WTC11 (cell line): ENCODE data around the gene FBXL7. TPM values are rescaled to one million over a fixed set of nuclear protein-coding genes. Genes with fewer than 3 reads are reported as not detected.

ENCODE experiments used
- ATAC-seq: fragments of 200-7000 bp; cut with Tn5 transposase; 2 replicates; pipeline ENCODE4 v1.10.0; 2021; ENCODE audit warnings: mild to moderate bottlenecking, moderate library complexity
- CTCF ChIA-PET: fragments of 300-600 bp; sonication (Branson Sonifier 250); formaldehyde crosslinking; loops from one replicate; lab custom pipeline; 2021; ENCODE audit warnings: antibody characterized with exemption; lab: Charles Lee
- POLR2A ChIA-PET: fragments of 350-600 bp; sonication (Branson Sonifier 250); formaldehyde crosslinking; loops from one replicate; lab custom pipeline; 2021; ENCODE audit warnings: antibody characterized with exemption; lab: Charles Lee
- DNase-seq: peaks from one replicate; pipeline ENCODE4 v3.0.0; 2021; ENCODE audit warnings: low spot score
- H3K27ac Mint-ChIP-seq: 2 replicates; pipeline ENCODE4 v1.8.0; 2021; ENCODE audit warnings: mixed read lengths
- H3K27me3 Mint-ChIP-seq: 2 replicates; pipeline ENCODE4 v1.8.0; 2021; ENCODE audit warnings: low read depth, mild to moderate bottlenecking, moderate library complexity, mixed read lengths
- H3K36me3 Mint-ChIP-seq: 2 replicates; pipeline ENCODE4 v1.8.0; 2021; ENCODE audit warnings: mixed read lengths
- H3K4me1 Mint-ChIP-seq: 2 replicates; pipeline ENCODE4 v1.8.0; 2022; ENCODE audit warnings: mixed read lengths
- H3K4me3 Mint-ChIP-seq: 2 replicates; pipeline ENCODE4 v1.8.0; 2021; ENCODE audit warnings: mild to moderate bottlenecking, moderate library complexity, mixed read lengths
- H3K9me3 Mint-ChIP-seq: 2 replicates; pipeline ENCODE4 v1.8.0; 2021; ENCODE audit warnings: mixed read lengths
- CREB1 ChIP-seq: sonication (generic); formaldehyde crosslinking; IDR thresholded peaks from 2 replicates; pipeline ENCODE4 v1.8.0; 2023; ENCODE audit warnings: mild to moderate bottlenecking, missing genetic modification reagents
- FOXK1 ChIP-seq: sonication (generic); formaldehyde crosslinking; IDR thresholded peaks from 2 replicates; pipeline ENCODE4 v1.8.0; 2022; ENCODE audit warnings: mild to moderate bottlenecking, moderate library complexity, missing genetic modification reagents
- FOXP1 ChIP-seq: sonication (generic); formaldehyde crosslinking; IDR thresholded peaks from 2 replicates; pipeline ENCODE4 v1.8.0; 2022; ENCODE audit warnings: missing genetic modification reagents, mild to moderate bottlenecking, moderate library complexity, borderline replicate concordance
- JUN ChIP-seq: sonication (generic); formaldehyde crosslinking; IDR thresholded peaks from 2 replicates; pipeline ENCODE4 v1.8.0; 2023; ENCODE audit warnings: mild to moderate bottlenecking, missing genetic modification reagents
- NR1H2 ChIP-seq: sonication (generic); formaldehyde crosslinking; IDR thresholded peaks from 2 replicates; pipeline ENCODE4 v1.9.0; 2021; ENCODE audit warnings: mild to moderate bottlenecking, moderate library complexity, missing genetic modification reagents
- ZNF121 ChIP-seq: sonication (generic); formaldehyde crosslinking; IDR thresholded peaks from 2 replicates; pipeline ENCODE4 v1.8.0; 2023; ENCODE audit warnings: missing genetic modification reagents
- ZNF263 ChIP-seq: sonication (generic); formaldehyde crosslinking; IDR thresholded peaks from 2 replicates; pipeline ENCODE4 v1.8.1; 2022; ENCODE audit warnings: low read depth, mild to moderate bottlenecking, moderate library complexity, missing genetic modification reagents
- ZNF317 ChIP-seq: sonication (generic); formaldehyde crosslinking; IDR thresholded peaks from 2 replicates; pipeline ENCODE4 v1.8.1; 2023; ENCODE audit warnings: low read depth, mild to moderate bottlenecking, moderate library complexity, missing genetic modification reagents, borderline replicate concordance
- ZNF416 ChIP-seq: fragments of 250-450 bp; sonication (Bioruptor Pico); IDR thresholded peaks from 2 replicates; pipeline ENCODE4 v1.9.0; 2021; ENCODE audit warnings: mild to moderate bottlenecking, inconsistent platforms
- ZNF423 ChIP-seq: fragments of 250-450 bp; sonication (Bioruptor Pico); IDR thresholded peaks from 2 replicates; pipeline ENCODE4 v2.1.2; 2022; ENCODE audit warnings: mild to moderate bottlenecking, moderate library complexity
- total RNA-seq: library from RNA; stranded (reverse); gene quantifications from 3 replicates; pipeline ENCODE4 v1.2.3, GENCODE V29; 2021
- TF ChIP-seq, protein P1 (sequence below): fragments of 250-450 bp; sonication (Bioruptor Pico); IDR thresholded peaks from 2 replicates; pipeline ENCODE4 v1.9.0; 2021; ENCODE audit warnings: moderate library complexity, mild to moderate bottlenecking, inconsistent platforms, borderline replicate concordance
- TF ChIP-seq, protein P2 (sequence below): sonication (generic); formaldehyde crosslinking; IDR thresholded peaks from 2 replicates; pipeline ENCODE4 v1.8.1; 2022; ENCODE audit warnings: mild to moderate bottlenecking, missing genetic modification reagents, moderate library complexity, borderline replicate concordance
- TF ChIP-seq, protein P3 (sequence below): fragments of 200-600 bp; IDR thresholded peaks from 2 replicates; pipeline ENCODE4 v1.8.0; 2022; ENCODE audit warnings: antibody characterized with exemption
- TF ChIP-seq, protein P4 (sequence below): sonication (generic); formaldehyde crosslinking; IDR thresholded peaks from 2 replicates; pipeline ENCODE4 v1.8.1; 2022; ENCODE audit warnings: low read depth, mild to moderate bottlenecking, moderate library complexity, missing genetic modification reagents, borderline replicate concordance
- TF ChIP-seq, protein P5 (sequence below): fragments of 250-450 bp; sonication (Bioruptor Pico); IDR thresholded peaks from 2 replicates; pipeline ENCODE4 v1.9.0; 2021; ENCODE audit warnings: mild to moderate bottlenecking
- TF ChIP-seq, protein P6 (sequence below): sonication (generic); formaldehyde crosslinking; IDR thresholded peaks from 2 replicates; pipeline ENCODE4 v1.8.1; 2023; ENCODE audit warnings: mild to moderate bottlenecking, missing genetic modification reagents, borderline replicate concordance
- TF ChIP-seq, protein P7 (sequence below): fragments of 250-450 bp; sonication (Bioruptor Pico); conservative IDR thresholded peaks from 2 replicates; pipeline ENCODE4 v1.9.0; 2021; ENCODE audit warnings: mild to moderate bottlenecking
- TF ChIP-seq, protein P8 (sequence below): sonication (generic); formaldehyde crosslinking; IDR thresholded peaks from 2 replicates; pipeline ENCODE4 v1.8.0; 2023; ENCODE audit warnings: mild to moderate bottlenecking, missing genetic modification reagents

The FBXL7 gene
- total RNA-seq, 1 experiment from 2014 or later = 13.8 TPM

DNA sequence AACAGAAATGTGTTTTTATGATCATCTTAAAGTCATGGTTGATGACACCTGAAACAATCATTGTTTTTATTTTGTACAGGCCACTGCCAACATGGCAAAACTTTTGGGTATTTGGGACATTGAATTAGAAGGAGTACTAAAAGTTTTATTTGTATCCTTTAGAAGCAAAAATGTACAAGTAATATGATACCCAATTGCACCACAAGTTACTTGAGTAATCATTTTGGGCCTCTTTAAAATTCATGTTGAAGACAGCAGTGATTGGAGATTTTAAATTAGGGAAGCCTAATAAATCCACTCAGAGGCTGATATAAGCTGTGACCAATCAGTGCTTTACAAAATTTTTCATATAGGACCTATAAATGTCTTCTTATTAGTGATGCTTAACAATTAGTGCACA lies 466.7 kb downstream of the FBXL7 start:
- ATAC-seq (no peak), DNase-seq (no peak)
- ChIA-PET CTCF (no interaction called here), POLR2A (interaction anchor here (0.6 kb wide), 1 partner anchor 42 kb away, joined by 4 read pairs; no protein-coding TSS in a partner anchor)
- Mint-ChIP-seq H3K9me3 (no peaks in the 10 kb centered on the region), H3K27me3 (no peaks in the 10 kb centered on the region), H3K27ac (no peak overlapping the region), H3K4me1 (no peaks in the 10 kb centered on the region), H3K4me3 (no peak overlapping the region), H3K36me3 (no peaks in the 10 kb centered on the region)
- TF ChIP-seq CREB1 (CRISPR knock-in tag) (no peak), FOXP1 (CRISPR knock-in tag) (no peak), JUN (no peak), NR1H2 (CRISPR knock-in tag) (no peak), ZNF423 (CRISPR knock-in tag) (no peak), ZNF263 (CRISPR knock-in tag) (no peak)

DNA sequence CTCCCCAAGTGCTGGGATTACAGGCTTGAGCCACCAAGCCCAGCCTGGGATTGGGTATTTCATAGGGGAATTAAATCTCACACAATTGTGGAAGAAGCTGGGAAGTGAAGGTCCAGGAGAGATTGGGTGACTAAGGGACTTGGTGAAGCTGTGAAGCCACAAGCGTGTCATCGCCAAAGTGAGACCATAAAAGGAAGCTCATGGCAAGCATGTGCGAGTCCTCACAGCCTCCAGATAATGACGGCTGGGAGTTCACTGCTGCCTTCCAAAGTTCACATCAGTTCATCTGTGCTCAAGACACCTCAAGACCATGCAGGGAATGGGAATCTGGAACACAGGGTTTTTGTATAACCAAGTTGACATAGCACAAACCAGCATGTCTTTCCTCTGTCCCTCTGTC lies 469.0 kb downstream of the FBXL7 start:
- H3K27me3 Mint-ChIP-seq = no peaks in the 10 kb centered on the region
- H3K27ac Mint-ChIP-seq = no peak overlapping the region
- no peaks in the 10 kb centered on the region for H3K36me3 Mint-ChIP-seq
- no peaks in the 10 kb centered on the region for H3K9me3 Mint-ChIP-seq
- ChIA-PET CTCF (no interaction called here), POLR2A (no interaction called here)
- no peaks in the 10 kb centered on the region for H3K4me1 Mint-ChIP-seq
- no peak overlapping the region for H3K4me3 Mint-ChIP-seq
- DNase-seq (no peak), ATAC-seq (no peak)
- TF ChIP-seq ZNF121 (CRISPR knock-in tag) = no peak
- TF ChIP-seq, protein P1, sequence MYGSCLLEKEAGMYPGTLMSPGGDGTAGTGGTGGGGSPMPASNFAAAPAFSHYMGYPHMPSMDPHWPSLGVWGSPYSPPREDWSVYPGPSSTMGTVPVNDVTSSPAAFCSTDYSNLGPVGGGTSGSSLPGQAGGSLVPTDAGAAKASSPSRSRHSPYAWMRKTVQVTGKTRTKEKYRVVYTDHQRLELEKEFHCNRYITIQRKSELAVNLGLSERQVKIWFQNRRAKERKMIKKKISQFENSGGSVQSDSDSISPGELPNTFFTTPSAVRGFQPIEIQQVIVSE = no peak
- TF ChIP-seq, protein P2, sequence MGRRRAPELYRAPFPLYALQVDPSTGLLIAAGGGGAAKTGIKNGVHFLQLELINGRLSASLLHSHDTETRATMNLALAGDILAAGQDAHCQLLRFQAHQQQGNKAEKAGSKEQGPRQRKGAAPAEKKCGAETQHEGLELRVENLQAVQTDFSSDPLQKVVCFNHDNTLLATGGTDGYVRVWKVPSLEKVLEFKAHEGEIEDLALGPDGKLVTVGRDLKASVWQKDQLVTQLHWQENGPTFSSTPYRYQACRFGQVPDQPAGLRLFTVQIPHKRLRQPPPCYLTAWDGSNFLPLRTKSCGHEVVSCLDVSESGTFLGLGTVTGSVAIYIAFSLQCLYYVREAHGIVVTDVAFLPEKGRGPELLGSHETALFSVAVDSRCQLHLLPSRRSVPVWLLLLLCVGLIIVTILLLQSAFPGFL (CRISPR knock-in tag) = no peak
- no peak for TF ChIP-seq FOXK1 (CRISPR knock-in tag)

DNA sequence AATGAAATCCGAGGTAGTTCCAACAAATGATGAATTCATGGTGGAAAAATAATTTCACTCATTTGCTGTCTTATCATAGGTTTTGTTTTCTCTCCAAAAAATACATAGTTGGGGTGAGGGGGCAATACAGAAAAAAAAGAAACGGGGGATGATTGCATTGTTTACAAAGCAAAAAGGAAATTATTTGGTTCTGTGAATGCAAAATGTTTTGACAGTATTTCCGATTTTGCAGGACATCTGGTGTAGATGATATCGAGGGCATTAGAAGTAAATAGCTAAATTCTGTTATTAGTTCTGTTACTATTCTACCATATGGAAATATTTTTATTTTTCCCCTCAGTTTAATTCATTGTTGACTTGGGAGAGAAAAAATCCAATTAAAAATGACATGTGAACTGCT lies 477.9 kb downstream of the FBXL7 start:
- ChIA-PET POLR2A (no interaction called here), CTCF (no interaction called here)
- no peaks in the 10 kb centered on the region for H3K36me3 Mint-ChIP-seq
- H3K4me1 Mint-ChIP-seq = no peaks in the 10 kb centered on the region
- H3K27me3 Mint-ChIP-seq = no peaks in the 10 kb centered on the region
- H3K27ac Mint-ChIP-seq = no peak overlapping the region
- H3K9me3 Mint-ChIP-seq = peaks cover 5% of the 10 kb centered on the region; the same call in 1 of the 2 replicates
- no peak overlapping the region for H3K4me3 Mint-ChIP-seq
- ATAC-seq (no peak), DNase-seq (no peak)
- TF ChIP-seq, protein P3, sequence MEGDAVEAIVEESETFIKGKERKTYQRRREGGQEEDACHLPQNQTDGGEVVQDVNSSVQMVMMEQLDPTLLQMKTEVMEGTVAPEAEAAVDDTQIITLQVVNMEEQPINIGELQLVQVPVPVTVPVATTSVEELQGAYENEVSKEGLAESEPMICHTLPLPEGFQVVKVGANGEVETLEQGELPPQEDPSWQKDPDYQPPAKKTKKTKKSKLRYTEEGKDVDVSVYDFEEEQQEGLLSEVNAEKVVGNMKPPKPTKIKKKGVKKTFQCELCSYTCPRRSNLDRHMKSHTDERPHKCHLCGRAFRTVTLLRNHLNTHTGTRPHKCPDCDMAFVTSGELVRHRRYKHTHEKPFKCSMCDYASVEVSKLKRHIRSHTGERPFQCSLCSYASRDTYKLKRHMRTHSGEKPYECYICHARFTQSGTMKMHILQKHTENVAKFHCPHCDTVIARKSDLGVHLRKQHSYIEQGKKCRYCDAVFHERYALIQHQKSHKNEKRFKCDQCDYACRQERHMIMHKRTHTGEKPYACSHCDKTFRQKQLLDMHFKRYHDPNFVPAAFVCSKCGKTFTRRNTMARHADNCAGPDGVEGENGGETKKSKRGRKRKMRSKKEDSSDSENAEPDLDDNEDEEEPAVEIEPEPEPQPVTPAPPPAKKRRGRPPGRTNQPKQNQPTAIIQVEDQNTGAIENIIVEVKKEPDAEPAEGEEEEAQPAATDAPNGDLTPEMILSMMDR = no peak
- TF ChIP-seq, protein P4, sequence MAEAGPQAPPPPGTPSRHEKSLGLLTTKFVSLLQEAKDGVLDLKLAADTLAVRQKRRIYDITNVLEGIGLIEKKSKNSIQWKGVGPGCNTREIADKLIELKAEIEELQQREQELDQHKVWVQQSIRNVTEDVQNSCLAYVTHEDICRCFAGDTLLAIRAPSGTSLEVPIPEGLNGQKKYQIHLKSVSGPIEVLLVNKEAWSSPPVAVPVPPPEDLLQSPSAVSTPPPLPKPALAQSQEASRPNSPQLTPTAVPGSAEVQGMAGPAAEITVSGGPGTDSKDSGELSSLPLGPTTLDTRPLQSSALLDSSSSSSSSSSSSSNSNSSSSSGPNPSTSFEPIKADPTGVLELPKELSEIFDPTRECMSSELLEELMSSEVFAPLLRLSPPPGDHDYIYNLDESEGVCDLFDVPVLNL (CRISPR knock-in tag) = no peak
- TF ChIP-seq, protein P5, sequence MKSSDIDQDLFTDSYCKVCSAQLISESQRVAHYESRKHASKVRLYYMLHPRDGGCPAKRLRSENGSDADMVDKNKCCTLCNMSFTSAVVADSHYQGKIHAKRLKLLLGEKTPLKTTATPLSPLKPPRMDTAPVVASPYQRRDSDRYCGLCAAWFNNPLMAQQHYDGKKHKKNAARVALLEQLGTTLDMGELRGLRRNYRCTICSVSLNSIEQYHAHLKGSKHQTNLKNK (CRISPR knock-in tag) = no peak
- TF ChIP-seq, protein P6, sequence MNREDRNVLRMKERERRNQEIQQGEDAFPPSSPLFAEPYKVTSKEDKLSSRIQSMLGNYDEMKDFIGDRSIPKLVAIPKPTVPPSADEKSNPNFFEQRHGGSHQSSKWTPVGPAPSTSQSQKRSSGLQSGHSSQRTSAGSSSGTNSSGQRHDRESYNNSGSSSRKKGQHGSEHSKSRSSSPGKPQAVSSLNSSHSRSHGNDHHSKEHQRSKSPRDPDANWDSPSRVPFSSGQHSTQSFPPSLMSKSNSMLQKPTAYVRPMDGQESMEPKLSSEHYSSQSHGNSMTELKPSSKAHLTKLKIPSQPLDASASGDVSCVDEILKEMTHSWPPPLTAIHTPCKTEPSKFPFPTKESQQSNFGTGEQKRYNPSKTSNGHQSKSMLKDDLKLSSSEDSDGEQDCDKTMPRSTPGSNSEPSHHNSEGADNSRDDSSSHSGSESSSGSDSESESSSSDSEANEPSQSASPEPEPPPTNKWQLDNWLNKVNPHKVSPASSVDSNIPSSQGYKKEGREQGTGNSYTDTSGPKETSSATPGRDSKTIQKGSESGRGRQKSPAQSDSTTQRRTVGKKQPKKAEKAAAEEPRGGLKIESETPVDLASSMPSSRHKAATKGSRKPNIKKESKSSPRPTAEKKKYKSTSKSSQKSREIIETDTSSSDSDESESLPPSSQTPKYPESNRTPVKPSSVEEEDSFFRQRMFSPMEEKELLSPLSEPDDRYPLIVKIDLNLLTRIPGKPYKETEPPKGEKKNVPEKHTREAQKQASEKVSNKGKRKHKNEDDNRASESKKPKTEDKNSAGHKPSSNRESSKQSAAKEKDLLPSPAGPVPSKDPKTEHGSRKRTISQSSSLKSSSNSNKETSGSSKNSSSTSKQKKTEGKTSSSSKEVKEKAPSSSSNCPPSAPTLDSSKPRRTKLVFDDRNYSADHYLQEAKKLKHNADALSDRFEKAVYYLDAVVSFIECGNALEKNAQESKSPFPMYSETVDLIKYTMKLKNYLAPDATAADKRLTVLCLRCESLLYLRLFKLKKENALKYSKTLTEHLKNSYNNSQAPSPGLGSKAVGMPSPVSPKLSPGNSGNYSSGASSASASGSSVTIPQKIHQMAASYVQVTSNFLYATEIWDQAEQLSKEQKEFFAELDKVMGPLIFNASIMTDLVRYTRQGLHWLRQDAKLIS = no peak
- TF ChIP-seq ZNF416 (CRISPR knock-in tag) (no peak), ZNF317 (CRISPR knock-in tag) (no peak)
- TF ChIP-seq, protein P7, sequence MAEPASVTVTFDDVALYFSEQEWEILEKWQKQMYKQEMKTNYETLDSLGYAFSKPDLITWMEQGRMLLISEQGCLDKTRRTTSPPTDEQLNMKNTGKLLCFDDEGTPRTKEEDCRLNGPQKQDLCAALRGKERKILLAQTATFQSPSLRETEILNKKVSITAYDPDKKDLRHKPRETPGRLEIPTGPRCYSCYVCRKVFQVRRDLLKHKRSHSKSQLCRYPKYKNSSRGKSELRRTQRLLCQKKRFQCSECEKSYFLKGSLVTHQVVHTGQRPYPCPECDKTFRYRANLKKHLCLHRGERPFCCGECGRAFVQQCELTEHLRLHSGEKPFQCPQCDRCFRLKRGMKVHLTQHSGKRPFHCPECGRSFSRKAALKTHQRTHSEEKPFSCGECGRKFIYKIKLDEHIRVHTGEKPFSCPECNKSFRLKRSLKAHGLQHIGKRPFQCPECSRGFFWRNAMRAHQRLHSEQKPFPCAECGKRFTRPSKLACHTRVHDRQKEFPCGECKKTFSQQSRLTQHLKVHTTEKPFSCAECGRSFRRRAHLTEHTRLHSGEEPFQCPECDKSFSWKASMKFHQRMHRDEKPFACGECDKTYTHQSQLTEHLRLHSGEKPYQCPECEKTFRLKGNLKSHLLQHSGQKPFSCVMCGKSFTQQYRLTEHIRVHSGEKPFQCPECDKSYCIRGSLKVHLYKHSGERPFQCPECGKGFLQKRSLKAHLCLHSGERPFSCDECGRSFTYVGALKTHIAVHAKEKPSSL (CRISPR knock-in tag) = no peak
- TF ChIP-seq, protein P8, sequence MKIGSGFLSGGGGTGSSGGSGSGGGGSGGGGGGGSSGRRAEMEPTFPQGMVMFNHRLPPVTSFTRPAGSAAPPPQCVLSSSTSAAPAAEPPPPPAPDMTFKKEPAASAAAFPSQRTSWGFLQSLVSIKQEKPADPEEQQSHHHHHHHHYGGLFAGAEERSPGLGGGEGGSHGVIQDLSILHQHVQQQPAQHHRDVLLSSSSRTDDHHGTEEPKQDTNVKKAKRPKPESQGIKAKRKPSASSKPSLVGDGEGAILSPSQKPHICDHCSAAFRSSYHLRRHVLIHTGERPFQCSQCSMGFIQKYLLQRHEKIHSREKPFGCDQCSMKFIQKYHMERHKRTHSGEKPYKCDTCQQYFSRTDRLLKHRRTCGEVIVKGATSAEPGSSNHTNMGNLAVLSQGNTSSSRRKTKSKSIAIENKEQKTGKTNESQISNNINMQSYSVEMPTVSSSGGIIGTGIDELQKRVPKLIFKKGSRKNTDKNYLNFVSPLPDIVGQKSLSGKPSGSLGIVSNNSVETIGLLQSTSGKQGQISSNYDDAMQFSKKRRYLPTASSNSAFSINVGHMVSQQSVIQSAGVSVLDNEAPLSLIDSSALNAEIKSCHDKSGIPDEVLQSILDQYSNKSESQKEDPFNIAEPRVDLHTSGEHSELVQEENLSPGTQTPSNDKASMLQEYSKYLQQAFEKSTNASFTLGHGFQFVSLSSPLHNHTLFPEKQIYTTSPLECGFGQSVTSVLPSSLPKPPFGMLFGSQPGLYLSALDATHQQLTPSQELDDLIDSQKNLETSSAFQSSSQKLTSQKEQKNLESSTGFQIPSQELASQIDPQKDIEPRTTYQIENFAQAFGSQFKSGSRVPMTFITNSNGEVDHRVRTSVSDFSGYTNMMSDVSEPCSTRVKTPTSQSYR = no peak
